ENCODE results near the gene CDAN1.
"Not testable (repeated sequence)": the region's sequence is repeated elsewhere in the genome, so short reads cannot be mapped to it uniquely, and the experiment has no call there.

The CDAN1 gene, protein sequence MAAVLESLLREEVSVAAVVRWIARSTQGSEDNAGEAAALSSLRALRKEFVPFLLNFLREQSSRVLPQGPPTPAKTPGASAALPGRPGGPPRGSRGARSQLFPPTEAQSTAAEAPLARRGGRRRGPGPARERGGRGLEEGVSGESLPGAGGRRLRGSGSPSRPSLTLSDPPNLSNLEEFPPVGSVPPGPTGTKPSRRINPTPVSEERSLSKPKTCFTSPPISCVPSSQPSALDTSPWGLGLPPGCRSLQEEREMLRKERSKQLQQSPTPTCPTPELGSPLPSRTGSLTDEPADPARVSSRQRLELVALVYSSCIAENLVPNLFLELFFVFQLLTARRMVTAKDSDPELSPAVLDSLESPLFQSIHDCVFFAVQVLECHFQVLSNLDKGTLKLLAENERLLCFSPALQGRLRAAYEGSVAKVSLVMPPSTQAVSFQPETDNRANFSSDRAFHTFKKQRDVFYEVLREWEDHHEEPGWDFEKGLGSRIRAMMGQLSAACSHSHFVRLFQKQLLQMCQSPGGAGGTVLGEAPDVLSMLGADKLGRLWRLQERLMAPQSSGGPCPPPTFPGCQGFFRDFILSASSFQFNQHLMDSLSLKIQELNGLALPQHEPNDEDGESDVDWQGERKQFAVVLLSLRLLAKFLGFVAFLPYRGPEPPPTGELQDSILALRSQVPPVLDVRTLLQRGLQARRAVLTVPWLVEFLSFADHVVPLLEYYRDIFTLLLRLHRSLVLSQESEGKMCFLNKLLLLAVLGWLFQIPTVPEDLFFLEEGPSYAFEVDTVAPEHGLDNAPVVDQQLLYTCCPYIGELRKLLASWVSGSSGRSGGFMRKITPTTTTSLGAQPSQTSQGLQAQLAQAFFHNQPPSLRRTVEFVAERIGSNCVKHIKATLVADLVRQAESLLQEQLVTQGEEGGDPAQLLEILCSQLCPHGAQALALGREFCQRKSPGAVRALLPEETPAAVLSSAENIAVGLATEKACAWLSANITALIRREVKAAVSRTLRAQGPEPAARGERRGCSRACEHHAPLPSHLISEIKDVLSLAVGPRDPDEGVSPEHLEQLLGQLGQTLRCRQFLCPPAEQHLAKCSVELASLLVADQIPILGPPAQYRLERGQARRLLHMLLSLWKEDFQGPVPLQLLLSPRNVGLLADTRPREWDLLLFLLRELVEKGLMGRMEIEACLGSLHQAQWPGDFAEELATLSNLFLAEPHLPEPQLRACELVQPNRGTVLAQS

DNA sequence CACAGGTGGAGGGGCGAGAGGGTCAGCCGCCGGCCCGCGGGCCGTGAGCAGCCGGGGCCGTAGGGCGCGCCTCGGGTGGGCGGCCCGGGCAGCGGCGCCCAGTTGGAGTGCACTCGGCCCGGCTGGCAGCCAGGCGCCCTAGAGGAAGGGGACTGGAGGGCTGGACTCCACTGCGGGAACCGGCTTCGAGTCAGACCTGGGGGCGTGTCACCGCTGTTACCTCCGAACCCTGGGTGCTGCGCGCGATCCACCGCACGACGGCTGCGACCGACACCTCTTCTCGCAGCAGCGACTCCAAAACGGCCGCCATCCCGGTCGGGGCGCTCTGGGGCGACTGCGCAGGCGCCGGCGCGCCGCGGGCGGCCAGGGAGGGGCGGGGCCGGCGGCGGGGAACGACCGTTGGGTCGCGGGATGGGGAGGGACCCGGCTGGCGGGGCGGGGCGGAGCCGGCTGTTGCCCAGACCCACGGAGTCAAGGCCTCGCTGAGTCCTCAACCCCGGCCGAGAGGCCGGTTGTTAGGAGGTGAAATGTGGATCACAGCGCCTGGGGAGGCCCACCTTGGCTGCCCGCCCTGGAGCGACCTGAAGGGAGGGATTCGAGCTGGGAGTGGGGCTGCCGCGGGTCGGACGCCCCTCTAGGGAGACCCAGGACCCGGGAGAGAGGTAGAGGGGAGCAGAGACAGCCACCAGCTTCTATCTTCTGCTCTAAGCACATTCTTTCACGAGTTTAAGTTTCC is at the start of gene CDAN1:
Gene CDAN1, minus strand, starts transcription at position 336 of the 736 bp plus-strand sequence. Its CDS starts 26 bp downstream, at position 310.
- DNase-seq, result peak; percentile 92

GRCh38 chr15:42785569-42785968 is 48.6 kb upstream of the CDAN1 start:
- DNase-seq, result no peak

DNA sequence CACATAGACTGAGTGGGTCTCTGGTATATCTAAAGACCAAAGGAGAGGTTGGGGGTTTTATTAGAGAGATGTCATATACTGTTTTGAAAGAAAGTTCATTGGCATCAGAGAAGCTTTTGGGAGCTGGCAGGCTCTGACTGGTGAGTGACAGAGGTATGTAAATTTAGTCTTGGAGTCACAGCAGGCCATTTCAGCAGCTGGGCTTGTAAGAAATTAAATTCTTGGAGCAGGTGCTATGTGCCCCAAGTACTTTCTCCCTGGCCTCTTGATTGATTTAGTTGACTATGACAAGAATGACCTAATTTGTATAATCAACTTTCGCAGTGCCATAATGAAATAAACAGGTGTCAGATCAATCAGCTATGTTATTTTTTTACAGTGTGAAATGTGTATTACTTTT is 47.8 kb upstream of the CDAN1 start:
- no peak for DNase-seq

DNA sequence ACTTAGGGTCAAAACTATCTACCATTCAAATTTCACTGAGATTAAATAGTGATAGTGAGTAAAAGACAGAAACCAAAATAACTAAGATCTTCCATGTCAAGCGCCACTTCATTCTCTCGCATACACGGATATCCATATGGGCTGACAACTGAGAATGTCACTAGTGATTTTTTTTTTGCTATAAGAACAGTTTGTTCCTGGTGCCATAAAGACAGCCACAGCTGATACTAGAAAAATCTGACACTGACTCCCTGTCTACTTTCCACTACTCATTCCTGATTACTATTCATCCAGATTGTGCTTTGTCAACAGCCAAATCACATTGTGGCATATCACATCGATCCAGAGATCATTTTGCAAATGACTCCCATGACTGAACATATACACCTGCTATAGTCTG is 45.8 kb upstream of the CDAN1 start:
- no peak for DNase-seq

DNA sequence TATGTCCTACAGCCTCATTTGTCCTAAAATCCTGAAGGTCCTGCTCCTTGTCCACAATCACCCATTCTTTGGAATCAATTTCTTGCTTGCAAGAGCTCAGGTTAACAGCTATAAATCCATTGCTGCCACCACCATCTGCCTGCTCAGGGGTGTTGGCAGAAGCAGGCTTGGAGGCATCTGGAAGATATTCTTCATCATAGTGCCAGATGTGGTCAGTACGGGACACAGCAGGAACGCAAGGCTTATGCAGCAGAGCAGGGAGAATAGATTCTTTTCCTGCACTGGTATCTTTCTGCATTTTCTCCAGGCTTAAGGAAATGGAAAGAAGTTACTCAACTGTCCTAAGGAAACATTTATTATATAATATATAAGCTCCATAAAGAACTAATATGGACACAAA is 38.5 kb upstream of the CDAN1 start:
- no peak for DNase-seq

DNA sequence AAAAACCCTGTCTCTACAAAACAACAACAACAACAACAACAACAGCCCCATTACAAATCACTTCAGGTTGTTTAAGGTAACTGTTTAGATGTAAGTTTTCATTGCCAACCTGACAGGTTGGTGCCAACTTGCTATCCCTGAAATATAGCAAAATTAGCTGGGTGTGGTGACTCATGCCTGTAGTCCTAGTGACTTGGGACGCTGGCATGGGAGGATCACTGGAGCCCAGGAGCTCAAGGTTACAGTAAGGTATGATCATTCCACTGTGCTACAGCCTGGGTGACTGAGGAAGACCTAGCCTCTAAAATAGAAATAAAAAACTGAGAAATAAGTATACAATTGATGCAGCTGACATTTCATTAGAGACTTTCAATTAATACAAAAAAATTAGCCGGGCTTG is 36.0 kb upstream of the CDAN1 start:
- DNase-seq, result no peak

- DNase-seq, result no peak
These were observed 35.2 kb upstream of the CDAN1 start for GRCh38 chr15:42772144-42772543.

GRCh38 chr15:42766109-42766508 is 29.2 kb upstream of the CDAN1 start:
- DNase-seq, result not testable (repeated sequence)

DNA sequence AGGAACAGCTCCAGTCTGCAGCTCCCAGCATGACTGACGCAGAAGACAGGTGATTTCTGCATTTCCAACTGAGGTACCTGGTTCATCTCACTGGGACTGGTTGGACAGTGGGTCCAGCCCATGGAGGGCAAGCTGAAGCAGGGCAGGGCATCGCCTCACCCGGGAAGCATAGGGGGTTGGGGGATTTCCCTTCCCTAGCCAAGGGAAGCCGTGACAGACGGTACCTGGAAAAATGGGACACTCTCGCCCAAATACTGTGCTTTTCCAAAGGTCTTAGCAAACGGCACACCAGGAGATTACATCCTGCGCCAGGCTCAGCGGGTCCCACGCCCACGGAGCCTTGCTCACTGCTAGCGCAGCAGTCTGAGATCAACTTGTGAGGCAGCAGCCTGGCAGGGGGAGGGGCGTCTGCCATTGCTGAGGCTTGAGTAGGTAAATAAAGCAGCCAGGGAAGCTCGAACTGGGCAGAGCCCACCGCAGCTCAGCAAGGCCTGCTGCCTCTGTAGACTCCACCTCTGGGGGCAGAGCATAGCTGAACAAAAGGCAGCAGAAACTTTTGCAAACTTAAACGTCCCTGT is 27.3 kb upstream of the CDAN1 start:
- DNase-seq, result not testable (repeated sequence)

- DNase-seq, result not testable (repeated sequence)
These were observed 24.9 kb upstream of the CDAN1 start for GRCh38 chr15:42761813-42762212.

- no peak for DNase-seq
These were observed 23.8 kb upstream of the CDAN1 start for GRCh38 chr15:42760759-42761158.

- DNase-seq, result no peak
These were observed 22.2 kb upstream of the CDAN1 start for GRCh38 chr15:42759093-42759492.

- DNase-seq, result no peak
These were observed 13.4 kb upstream of the CDAN1 start for GRCh38 chr15:42750306-42750705.

- DNase-seq, result no peak
These were observed 12.3 kb upstream of the CDAN1 start for GRCh38 chr15:42749266-42749665.

GRCh38 chr15:42744195-42744594 is 7.3 kb upstream of the CDAN1 start:
- no peak for DNase-seq

DNA sequence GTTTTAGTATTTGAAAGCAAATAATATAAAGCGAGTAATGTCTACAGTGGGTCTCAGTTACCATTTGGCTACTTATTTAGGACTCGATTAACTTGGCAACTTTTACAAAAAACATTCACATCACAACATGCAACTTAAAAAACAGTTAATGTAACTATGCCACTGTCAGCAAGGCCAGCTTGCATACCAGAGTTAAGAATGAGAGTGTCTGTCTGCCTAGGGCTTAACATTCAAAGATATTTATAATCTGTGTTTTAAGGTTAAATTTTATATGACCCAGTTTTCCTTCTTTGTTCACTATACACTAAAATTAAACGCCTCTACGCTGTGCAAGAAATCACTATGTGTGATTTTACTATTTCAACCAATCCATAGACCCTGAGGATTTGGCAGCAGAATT is 5.2 kb upstream of the CDAN1 start:
- DNase-seq, result no peak

DNA sequence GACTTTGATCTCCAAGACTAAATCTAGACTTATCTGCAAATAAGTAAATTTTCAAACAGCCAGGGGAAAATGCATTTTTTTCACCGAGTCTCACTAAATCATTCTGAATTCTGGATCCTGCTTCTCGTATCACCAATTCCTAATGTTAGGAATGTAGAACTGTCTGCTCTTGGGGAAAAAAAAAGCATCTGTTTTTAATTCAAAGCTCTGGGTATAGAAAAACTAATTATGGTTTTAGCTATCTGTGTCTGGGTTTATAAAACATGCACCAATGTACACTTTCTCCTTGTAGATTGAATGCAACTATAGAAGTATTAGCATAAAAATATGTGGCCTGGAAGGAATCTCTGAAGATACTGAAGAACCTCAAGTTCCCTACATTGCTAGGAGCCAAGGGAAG is 4.8 kb upstream of the CDAN1 start:
- no peak for DNase-seq

DNA sequence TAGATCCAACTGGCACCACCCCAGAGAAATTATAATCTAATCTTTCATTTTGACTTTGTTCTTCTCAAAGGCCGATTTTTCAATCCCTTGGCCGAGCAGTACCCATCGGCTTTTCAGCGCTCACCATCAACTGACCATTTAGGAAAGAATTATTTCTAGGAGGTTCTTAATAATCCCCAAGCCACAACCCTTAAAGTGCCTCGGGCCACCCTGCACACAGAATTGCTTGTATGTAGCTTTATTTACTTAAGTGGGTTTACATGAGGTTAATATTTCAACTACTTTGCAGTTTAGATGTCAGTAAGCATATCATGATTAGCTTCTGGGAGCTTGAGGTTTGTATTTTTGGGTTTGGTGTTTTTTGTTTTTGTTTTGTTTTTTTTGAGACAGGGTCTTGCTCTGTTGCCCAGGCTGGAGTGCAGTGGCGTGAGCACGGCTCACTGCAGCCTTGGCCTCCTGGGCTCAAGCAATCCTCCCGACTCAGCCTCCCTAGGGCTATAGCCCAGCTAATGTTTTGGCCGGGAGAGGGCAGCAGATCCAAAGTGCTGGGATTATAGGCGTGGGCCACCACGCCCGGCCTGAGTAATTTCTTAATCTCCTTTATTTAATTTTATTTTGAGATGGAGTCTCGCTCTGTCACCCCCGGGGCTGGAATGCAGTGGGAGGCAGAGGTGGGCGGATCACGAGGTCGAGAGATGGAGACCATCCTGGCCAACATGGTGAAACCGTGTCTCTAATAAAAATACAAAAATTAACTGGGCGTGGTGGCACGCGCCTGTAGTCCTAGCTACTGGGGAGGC is 801 bp upstream of the CDAN1 start:
- no peak for DNase-seq

DNA sequence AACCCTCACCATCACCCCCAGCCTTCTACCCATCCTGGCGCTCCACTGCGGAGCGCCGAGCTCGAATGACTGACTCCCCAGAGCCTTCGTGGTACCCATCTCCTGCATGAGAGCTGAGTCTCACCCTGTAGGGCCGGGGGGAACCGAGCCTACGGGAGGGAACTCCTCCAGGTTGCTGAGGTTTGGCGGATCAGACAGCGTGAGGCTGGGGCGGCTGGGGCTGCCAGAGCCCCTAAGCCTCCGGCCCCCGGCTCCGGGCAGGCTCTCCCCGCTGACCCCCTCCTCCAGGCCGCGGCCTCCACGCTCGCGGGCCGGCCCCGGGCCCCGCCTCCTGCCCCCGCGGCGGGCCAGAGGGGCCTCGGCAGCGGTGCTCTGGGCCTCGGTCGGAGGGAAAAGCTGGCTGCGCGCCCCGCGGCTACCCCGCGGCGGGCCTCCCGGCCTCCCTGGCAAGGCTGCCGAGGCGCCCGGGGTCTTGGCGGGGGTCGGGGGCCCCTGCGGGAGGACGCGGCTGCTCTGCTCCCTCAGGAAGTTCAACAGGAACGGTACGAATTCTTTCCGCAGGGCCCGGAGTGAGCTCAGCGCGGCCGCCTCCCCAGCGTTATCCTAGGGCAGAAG is 643 bp downstream of the CDAN1 start:
- DNase-seq, result no peak

- DNase-seq, result no peak
These were observed 1.4 kb downstream of the CDAN1 start for GRCh38 chr15:42735382-42736165.

Measured in CD4-positive, alpha-beta T cell treated with Interferon gamma for 1 hour (primary cell).